Stimulated activated naive CD4-positive, alpha-beta T cell (primary cell): Measurements from ENCODE around the gene FREY1.

Source experiments
- DNase-seq, 6 experiments: peaks; one replicate each; lab custom pipeline; 2025; lab: John Stamatoyannopoulos, UW

Gene FREY1

DNA sequence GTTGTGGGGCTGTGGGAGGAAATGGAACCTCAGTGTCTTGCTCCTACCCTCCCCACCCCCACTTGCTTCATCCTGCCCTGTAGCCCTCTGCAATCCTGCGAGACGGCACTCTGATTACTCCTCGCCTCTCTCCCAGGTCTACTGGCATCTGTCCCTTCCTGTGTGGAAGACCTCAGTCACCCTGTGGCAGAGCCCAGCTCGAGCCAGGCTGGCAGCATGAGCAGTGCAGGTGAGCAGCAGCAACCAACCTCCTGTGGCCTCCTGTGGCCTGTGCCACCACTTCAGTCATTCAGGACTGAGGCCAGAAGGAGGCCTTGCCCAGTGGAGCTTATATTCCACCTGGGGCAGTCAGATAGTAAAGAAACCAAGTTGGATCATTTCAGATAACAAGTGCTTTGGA is 36.4 kb downstream of the FREY1 start:
- DNase-seq = no peak

DNA sequence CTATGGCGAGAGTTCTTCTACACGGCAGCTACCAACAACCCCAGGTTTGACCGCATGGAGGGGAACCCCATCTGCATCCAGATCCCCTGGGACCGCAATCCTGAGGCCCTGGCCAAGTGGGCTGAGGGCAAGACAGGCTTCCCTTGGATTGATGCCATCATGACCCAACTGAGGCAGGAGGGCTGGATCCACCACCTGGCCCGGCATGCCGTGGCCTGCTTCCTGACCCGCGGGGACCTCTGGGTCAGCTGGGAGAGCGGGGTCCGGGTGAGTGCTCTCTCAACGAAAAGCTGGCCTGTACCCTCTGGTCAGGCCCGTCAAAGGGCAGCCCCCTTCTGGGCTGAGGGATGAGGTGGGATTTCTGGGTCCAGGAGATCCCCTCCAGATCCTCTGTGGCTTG is 37.5 kb downstream of the FREY1 start:
- no peak for DNase-seq

- no peak for DNase-seq
Observed at GRCh38 chr11:45864041-45864440, 43.0 kb downstream of the FREY1 start.

GRCh38 chr11:45860764-45861510 is 46.1 kb downstream of the FREY1 start:
- no peak for DNase-seq

DNA sequence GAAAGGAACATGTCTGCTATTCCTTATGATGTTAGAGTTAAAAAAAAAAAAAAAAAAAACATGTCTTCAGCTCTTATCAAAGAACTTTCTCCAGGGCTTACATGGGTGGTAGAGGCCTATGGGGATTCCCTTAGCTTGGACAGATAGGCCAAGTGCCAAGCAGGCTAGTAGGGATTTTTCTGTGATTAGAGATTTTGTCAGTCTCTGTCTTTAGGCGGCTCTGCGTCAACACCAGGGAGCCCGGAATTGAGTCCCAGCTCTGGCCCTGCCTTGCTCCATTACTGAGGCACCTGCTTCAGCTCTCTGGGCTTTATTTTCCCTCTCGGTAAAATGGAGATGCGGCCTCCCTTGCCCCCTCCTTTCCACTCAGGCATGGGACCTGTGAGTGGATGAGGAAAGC is 46.7 kb downstream of the FREY1 start:
- DNase-seq = no peak

DNA sequence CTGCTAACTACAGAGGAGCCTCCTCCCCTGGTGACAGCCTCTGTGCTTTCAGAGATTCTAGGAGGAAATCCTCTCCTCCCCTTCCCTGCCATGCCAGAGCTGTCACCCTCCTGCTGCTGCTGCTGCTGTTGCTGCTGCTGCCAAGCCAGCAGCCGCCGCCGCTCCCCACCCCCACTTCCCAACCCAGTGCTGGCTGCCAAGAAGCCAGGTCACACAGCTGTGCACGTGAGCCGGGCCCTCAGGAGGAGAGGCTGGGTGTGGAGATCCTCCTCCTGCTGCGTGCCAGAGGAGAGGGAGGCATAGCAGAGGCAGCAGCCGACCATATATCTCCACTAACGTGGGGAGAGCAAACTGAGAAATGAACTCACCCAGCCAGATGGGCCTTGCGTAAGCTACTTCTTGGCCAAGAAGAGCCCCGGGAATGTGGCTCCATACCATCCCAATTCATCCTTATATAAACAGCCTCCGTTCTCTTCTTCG is 47.4 kb downstream of the FREY1 start:
- DNase-seq = no peak

- no peak for DNase-seq
Observed at GRCh38 chr11:45858751-45859398, 48.2 kb downstream of the FREY1 start.

- DNase-seq = no peak
Observed at GRCh38 chr11:45857961-45858474, 49.1 kb downstream of the FREY1 start.
